Right ventricle myocardium superior (tissue), 1 donor: ENCODE data around the gene ZNF407. TPM values are rescaled to one million over a fixed set of nuclear protein-coding genes. Genes with fewer than 3 reads are reported as not detected.

Experiments
- ATAC-seq: fragments of 200-7000 bp; cut with Tn5 transposase; one replicate; pipeline ENCODE4 v1.9.1; 2020; ENCODE audit warnings: mild to moderate bottlenecking; ENCODE audit not compliant: poor library complexity
- DNase-seq: peaks from one replicate; pipeline ENCODE4 v3.0.0-alpha.2; 2020
- intact Hi-C: fragments of 100-400 bp; cut with DNase I; formaldehyde crosslinking; loops from one replicate; pipeline ENCODE4 v1.11.2; 2022
- total RNA-seq: library from RNA; stranded (reverse); fragmentation: NEBNext Ultra II Directional; extraction: Animal tissue kit (Norgen Biotek cat#: 25700); gene quantifications from one replicate; pipeline ENCODE4 v1.2.1, GENCODE V29; 2021
- donor health status: DM: no; HTN: yes; CAD: no; lungs with severe emphysema.

Gene ZNF407
- total RNA-seq, 1 donor from 2014 or later: 9.6 TPM

DNA sequence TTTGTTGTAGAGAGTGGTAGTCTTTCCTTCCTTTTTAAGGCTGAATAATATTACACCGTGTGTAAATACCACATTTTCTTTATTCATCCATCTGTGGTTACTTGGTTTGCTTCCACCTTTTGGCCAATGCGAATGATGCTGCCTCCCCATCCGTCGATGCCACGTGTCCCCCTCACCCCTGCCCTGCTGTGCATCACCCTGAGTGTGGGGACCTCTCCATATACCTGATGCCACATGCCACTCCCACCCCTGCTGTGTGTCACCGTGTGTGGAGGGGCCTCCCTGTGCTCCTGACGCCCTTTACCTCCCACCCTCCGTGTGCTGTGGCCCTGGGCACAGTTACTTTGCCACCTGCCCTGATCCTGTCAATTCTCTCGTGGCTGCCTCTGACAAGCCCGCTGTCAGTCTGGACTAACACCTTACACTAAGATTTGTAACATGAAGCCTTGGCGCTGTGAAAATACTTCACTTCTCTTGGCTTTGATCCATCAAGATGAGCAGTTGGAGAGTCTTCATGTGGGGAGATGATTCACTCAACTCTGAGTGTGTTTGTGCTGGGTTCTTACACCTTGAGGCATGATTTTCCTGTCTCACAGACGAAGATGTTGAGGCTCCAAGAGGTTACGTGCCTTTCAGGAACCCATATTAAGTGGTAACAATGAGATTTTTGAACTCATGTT is 234.0 kb downstream of the ZNF407 start:
- ATAC-seq: no peak
- intact Hi-C loops: no loop called here

DNA sequence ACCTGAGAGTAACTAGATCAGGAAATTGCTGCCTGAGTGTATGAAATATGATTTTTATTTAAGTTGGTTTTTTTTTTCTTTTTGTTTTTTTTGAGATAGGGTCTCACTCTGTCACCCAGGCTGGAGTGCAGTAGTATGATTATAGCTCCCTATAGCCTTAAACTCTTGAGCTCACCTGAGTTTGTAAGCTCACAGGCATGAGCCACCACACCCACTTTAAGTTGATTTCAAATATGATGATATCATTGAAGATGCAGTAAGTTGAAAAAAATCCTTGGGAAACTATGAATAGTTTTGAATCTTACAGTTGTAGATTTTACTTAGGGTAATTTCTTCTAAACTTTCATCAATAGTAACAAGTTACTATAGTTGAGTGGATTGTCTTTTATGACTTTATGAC is 234.7 kb downstream of the ZNF407 start:
- DNase-seq (no peak), ATAC-seq (no peak)
- intact Hi-C loops: no loop called here

More for the DNA sequence above, 234.0 kb downstream of the ZNF407 start:
- no peak for DNase-seq

DNA sequence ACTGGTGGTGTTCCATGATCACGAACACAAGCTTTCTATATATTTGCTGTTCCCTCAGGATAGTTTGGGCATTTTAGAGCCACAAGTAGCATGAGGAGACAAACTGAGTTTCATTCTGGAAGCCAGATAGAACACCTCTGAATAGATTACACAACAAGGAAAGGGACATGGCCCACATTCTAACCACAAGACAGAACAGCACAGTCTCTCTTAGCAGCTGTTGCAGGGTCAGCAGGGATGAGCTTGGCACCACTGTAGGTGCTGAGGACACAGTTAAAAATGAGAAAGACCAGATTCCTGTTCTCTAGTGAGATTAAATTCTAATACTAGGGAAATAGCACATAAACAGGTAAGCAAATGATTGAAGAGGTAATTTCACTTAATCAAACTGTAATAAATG is 235.3 kb downstream of the ZNF407 start:
- DNase-seq: no peak
- no peak for ATAC-seq
- intact Hi-C loops: no loop called here

DNA sequence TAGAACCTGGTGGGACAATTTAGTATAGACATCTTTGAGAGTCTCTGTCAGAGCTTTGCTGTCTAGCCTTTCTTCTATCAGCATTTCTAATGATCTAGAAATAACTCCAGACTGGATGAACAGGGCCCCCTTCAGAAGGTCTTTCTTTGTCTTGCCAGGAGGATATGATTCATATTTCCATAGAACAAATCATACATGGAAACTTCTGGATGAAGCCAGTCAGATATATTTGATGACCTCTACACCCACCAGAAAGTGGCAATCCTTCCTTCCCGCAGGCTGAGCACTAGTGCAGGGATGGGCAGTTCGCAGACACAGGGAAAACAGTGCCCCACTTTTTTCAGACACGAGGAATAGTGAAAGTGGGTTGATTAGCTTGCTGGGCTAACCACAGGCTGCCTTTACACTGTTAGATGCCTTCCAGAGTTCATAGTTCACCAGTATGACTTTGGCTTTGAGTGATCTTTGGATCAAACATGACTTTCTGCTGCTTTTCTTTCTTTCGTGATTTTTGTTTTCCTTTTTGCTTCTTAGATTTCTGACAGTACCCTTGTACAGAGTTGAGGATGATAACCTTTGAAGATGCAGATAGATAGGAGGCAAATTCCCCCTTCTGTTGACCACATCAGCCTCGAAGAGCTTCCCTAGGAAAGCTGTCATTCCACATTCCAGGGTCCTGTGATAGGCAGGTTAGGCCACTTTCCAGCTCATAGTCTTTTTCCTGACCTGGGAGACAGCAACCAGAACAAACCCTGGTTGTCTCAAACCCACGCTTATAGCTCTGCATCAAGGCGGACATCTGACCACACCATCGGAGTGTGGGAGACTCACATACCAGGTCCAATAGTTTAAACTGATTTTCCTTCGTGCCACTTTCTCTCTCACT is 237.0 kb downstream of the ZNF407 start:
- intact Hi-C loops: no loop called here
- DNase-seq: no peak
- no peak for ATAC-seq

DNA sequence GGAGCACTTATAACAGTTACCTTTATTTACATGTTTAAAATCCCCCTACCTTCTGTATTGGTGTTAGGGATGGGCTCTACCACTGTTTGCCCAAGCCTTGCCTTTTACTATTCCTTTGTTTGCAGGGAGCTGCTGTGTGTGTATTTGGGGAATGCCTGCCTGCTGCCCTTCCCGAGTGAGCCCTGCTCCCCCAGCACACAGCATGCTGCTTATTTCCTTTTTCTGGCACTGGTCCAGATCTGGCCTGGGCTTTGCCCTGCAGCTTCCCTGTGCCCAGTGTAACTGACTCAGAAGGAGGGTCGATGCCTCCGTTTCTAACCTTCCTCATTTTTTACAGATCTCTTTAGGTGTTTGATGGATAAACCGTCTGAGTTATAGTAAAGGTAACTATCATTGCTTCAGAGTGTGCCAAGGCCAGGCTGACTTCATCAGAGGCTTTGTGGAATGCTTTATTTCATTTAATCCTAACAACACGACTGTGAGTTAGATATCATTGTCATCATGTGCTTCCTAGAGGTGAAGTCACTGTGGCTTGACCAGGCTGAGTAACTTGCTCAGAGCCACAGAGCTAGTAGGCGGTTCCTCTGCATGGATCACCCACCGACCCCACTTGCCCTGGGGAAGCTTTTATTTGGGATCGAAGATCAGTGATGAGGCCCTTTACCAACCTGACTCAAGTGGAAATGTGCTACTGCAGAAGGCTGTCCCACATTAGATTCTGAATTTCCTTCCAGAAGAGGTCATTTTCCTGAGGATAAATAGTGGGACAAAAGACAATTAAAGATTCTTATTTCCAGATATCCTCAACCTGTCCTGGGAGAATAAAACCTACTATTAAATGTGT is 238.8 kb downstream of the ZNF407 start:
- peak; percentile 70 for ATAC-seq
- DNase-seq: no peak
- intact Hi-C loops: no loop called here

DNA sequence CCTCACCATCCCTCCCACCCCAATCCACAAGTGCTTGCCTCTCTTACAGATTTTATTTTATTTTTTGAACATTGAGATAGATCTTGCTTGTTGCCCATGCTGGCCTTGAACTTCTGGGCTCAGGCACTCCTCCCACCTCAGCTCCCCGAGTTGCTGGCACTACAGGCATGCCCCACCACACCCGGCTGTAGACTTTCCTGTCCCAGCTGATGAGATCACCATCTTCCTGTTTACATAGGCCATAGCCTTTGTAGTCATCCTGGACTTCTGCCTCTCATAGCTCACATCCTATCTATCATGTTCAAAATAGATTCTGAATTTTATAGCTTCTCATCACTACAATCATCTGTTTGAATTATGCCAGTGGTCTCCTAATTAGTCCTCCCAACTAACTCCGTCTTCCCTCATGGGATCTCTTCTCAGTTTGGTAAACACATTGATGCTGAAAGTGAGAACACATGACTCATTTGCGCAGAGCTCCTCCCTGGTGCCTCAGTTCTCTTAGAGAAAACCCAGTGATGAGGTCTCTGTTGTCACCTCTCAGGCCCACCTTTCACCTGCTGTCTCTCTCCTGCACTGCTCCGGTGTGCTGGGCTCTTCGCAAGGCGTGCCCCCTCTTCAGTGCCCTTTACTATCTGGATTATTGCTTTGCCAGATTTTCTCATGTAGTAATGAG is 243.0 kb downstream of the ZNF407 start:
- ATAC-seq: no peak
- intact Hi-C loops: no loop called here
- no peak for DNase-seq

DNA sequence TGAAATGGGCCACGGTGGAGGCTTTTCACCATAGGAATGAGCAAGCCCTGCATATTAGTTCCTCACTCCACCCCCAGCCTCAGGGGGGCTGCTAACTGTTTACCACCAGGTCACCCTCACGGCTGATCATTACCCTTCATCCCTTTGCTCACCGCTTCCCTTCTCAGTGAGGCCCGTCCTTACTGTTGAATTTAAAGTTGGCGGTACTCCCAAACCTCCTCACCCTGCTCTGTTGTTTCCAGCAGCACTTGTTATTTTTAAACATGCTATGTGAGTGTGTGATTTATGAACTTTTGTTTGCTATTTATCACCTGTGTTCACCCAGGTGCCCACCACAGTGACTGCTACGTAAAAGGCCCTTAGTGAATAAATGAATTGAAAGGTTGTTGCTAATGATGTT is 243.6 kb downstream of the ZNF407 start:
- no peak for DNase-seq
- intact Hi-C loops: no loop called here
- peak; percentile 85 for ATAC-seq

DNA sequence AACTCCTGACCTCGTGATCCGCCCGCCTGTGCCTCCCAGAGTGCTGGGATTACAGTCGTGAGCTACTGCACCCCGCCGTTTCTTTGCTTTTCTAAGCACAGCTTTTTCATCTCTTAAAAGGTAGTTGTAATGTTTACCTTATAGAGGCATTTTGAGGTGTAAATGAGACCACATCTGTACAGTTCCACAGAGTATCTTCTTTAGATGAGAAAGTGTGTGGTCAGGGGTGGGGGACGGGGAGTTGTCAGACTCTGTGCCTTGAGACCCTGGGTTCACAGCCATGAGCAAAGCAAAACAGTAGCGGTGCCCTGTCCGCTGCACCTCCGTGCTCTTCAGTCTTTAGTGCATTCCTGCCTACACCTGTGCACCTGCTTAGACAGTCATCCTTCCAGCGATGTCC is 251.6 kb downstream of the ZNF407 start:
- DNase-seq: no peak
- intact Hi-C loops: no loop called here
- ATAC-seq: no peak

DNA sequence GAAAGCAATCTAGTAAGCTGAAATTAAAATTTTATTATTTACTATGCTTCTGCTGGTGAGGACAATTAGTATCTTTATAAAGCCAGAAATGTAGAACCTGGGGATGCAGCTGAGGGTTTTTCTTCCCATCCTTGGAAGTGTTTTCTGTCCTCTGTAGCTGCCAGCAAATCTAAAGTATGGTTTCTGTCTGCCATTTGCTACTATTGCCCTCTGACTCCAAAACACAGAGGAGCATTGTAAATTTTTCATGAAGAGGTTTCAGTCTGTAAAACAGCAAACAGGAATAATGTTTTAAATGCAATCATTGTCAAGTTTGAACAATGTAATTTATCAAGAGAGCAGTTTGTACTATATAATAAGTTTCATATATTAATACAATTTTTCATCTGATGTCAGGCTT is 258.8 kb downstream of the ZNF407 start:
- ATAC-seq (no peak), DNase-seq (no peak)
- intact Hi-C loops: no loop called here

DNA sequence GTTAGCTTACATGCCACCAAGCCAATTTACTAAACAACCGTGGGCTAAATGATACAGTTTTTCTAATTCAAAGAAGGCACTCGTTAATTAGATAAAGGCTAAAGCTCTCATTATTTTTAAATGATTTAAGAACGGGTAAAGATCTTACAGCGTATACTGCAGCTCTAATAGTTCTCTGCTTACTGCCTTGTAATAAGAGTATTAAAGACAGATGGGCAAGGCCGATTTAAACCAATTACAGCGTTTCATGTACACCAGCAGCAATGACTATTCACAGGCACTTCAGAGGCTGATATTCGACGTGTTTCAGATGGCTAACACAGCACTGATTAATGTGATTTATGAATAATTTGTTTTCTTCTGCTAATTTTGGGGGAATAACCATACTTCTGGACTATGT is 259.3 kb downstream of the ZNF407 start:
- ATAC-seq (no peak), DNase-seq (no peak)
- intact Hi-C loops: no loop called here

DNA sequence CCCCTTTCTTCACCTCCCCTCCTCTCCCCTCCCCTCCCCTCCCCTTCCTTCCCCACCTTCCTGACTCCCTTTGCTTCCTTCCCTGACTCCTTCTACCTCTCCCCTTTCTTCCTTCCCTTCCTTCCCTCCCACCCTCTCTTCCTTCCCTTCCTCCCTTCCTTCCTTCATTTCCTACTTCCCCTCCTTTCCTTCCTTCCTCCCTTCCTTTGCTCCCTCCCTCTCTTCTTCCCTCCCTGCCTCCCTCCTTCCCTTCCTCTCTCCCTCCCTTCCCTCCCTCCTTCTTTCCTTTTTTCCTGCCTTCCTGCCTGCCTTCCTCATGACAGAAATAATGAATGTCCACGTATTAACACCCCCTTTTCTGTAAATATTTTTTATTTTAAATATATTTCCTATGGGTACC is 260.2 kb downstream of the ZNF407 start:
- no peak for DNase-seq
- intact Hi-C loops: no loop called here
- ATAC-seq: no peak

DNA sequence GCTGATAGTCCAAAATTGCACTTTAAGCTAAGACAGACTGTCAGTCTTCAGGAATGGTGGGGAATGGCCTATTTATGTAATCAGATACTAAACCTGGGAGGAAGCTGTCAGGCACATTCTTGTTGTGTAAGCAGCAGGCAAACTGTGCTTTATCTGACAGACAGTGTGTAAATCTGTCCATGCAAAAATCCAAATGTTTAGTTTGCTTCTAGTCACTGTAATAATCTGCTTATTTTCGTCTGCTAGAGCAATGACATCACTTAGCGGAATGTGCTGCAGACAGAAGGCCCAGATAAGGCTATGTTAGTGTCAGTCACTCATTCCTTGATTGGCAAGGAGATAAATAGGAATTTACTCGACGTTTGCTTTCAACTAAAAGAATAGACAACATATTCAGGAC is 263.5 kb downstream of the ZNF407 start:
- peak; percentile 48 for ATAC-seq
- DNase-seq: no peak
- intact Hi-C loops: no loop called here

DNA sequence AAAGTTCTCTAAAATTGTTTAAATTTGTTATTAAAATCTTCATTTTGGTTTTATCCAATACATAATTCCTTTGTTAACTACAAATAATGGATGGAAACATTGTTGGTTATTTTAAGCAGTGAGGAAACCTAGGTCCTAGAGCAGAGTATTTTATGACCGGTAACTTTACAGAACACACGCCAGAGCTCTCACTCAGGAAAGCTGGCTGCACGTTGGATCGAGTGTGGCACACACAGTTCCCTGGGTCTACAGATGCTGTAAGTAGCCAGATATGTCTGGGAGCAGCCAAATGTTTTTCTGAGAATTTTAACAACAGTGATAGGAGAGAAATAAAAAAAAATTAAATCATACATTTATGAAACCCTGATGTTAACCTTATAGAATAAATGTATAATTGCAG is 264.4 kb downstream of the ZNF407 start:
- ATAC-seq (peak; percentile 95), DNase-seq (peak; percentile 67)
- intact Hi-C loops: no loop called here

DNA sequence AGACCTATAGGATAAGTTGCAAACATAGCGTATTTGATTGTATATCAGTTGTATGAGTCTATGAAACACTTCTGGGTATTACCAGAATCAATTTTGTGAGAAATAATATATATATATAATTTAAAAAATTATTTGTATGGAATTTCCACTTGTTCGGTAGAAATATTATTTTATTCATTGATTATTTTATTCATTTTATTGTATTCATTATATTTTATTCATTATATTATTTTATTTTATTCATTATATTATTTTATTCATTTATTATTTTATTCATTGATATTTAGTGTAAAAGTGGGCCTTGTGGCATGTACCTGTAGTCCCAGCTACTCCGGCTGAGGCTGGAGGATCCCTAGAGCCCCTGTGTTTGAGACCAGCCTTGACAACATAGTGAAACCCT is 268.9 kb downstream of the ZNF407 start:
- DNase-seq (no peak), ATAC-seq (no peak)
- intact Hi-C loops: no loop called here

DNA sequence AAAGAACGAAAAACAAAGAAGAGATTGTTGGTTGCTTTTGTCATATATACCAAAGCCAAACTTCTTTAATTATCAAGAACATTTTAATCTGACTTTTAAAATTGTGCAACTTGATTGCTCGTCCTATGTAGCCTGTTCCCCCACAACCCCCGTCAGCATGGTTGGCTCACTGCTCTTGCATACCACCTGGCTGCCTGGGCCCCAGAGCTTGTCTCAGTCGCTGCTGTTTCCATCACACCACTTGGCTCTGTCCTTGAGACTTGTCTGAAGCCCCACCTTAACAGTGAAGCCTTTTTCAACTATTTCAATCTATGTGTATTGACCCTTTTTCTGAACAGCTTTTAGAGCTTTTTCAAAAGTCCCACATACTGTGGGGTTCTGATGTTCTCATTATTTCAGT is 270.8 kb downstream of the ZNF407 start:
- ATAC-seq (peak; percentile 81), DNase-seq (peak; percentile 48)
- intact Hi-C loops: no loop called here

DNA sequence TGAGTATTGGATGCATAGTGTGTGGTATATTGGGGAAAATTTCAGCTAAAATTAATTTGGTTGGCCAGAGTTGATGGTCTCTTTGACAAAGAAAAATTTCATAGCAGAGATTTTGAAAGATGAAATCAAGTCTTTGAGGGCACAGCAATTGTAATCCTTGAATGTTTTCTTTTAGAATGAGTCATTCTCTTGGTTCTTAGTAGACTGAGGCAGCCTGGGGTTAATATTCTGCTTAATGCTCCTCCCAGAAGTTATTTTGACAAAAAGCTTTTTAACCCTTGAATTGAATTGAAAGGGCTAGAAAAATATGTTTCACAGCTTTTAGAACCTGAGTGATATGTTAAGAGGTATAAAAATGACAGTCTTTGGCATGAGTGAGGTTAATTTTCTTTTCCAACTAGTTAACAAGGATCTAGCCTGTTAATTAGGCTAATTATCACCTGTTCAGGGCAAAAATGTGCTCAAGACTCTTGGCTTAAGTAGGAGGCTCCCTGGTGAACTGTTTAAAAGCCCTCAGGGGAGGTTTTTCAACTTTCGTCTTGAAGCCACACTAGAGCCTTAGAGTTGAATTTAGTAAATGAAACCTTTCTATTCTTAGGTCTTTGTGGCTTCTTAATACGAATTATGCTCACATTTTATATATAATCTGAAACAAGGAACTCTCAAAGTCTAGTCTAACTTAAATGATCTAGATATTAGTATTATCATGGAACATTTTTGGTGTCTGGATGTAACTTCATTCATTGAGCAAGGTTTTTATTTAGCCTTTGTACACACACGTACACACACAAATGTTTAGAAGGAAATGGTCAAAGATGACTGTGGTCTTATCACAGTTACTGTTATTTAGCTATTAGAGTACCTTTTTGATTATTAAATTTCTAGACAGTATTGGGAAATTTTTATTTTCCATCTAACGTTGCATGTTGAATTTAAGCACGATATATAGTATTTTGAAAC is 272.5 kb downstream of the ZNF407 start:
- no peak for DNase-seq
- intact Hi-C loops: no loop called here
- ATAC-seq: no peak

DNA sequence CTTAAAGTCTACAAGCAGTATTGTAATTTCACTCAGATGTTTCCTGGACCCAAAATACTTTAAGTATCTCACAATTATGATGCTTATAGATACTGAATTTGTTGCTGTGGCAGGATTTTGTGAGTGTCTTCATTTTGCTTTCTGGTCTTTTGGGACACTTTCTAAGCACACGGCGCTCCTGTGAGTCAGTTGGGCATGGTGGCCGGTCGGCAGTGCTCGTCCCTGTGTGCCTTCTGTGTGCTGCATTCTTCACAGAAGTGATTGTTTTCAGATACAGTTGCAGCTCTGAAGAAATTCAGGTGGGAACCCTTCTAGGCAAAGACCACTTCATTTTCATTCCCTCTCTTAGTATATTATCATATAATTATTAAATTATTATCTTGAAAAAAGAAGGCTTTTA is 273.3 kb downstream of the ZNF407 start:
- DNase-seq (no peak), ATAC-seq (no peak)
- intact Hi-C loops: no loop called here

DNA sequence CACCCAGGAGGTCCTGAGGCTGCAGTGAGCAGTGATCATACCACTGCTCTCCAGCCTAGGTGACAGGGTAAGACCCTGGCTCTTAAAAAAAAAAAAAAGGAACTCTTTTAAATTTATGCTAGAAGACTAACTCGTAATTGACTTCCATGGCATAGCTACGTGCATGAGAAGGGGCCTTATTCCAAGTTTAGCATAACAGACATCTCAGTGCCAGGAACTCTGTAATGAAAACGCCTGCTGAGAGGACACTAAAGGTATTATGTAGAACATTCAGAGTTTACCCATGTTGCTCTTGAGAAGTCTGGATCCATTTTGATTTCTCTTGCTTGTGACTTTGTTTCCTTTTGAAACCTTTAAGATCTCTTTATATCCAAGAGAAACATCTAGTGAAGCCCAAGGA is 276.0 kb downstream of the ZNF407 start:
- intact Hi-C loops: no loop called here
- DNase-seq: no peak
- ATAC-seq: peak; percentile 49
